ENCODE data around the gene AHDC1. TPM values are rescaled to one million over a fixed set of nuclear protein-coding genes. Genes with fewer than 3 reads are reported as not detected.
"Not testable (repeated sequence)": the region's sequence is repeated elsewhere in the genome, so short reads cannot be mapped to it uniquely, and the experiment has no call there.

The AHDC1 gene
- total RNA-seq, 1 donor from 2014 or later = 10.6 TPM

DNA sequence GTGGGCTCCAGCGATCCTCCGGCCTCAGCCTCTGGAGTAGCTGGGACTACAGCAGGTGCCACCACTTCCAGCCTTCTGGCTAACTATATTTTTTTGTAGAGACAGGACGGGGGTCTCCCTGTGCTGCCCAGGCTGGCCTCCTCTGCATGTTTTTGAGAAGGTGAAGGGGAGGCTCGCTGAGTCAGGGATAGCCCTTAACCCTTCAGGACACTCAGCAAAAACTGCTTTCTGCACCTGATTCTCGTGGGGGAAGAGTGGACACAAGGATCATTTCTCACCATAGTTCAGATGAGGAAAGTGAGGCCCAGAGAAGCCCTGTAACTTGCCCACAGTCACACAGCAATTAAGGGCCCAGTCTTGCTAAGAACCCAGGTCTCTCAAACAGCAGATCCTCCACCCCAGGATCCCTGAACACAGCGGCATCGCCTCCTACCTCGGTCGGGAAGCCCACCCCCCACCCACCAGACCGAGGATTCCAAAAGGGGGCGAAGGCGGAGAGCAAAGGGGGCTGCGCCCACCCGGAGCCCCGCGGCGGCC, 29.8 kb upstream of the AHDC1 start:
- FAIRE-seq (no peak), DNase-seq (ENCODE audit: low spot score in 2 of 2) (no peak)

DNA sequence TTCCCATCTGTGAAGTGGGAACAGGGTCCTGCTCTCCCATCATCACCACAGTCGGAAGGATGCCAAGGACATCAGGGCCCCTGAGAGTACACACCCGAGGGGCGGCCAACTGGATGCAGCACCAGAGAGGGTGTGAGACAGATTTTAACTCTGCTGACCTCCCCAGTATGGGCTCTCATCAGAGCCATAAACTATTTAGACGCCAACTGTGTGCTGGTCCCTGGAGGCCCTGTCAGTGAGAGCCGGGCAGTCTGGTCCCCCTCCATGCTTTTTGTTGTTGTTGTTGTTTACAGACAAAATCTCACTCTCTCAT, 29.3 kb upstream of the AHDC1 start:
- FAIRE-seq = no peak
- no peak for DNase-seq (ENCODE audit: low spot score in 2 of 2)

DNA sequence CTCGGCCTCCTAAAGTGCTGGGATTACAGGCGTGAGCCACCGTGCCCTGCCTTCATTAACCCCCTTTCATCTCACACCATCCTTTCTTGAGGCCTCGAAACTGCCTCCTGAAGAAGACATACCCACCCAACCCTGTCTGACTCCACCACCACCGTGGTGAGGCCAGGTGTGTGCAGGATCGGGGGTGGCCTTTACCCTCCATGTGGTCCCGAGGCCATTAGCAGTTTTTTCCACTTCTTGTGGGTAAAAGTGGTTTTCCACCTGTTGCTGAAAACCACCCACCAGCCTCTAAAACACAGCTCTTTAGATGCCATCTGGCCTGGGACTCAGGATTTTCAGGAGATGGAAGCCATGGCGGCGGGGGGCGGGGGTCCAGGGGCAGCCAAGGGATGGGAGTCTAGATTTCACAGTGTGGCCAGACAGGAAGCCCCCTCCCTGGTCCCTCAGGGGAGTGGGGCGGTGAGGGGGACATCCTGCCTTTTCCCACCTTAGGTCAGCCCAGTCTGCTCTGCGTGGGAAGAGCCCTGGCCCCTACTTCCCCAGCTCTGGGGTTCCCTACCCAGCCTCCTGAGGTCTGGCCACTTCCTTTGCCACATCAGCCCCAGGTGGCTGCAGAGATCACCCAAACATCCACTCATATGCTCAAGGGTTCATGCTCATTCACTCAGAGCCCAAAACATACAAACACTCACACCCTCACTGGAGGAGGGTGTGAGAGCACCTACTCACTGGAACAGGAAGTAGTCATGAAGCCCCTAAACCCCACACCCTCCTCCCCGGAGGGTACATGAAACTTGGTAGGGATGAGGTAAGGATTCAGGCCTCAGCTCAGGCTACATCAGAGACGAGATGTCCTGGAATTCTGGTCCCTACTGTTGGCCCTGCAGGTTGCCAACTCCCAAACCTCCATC, 28.7 kb upstream of the AHDC1 start:
- DNase-seq (ENCODE audit: low spot score in 2 of 2) = no peak
- no peak for FAIRE-seq

- DNase-seq (ENCODE audit: low spot score in 2 of 2) (no peak), FAIRE-seq (no peak)
These were observed 27.0 kb upstream of the AHDC1 start for GRCh38 chr1:27630859-27631491.

GRCh38 chr1:27628712-27629111, 24.8 kb upstream of the AHDC1 start:
- DNase-seq (ENCODE audit: low spot score in 2 of 2) (no peak), FAIRE-seq (no peak)

- DNase-seq (ENCODE audit: low spot score in 2 of 2); FAIRE-seq: not testable (repeated sequence)
These were observed 23.8 kb upstream of the AHDC1 start for GRCh38 chr1:27627733-27628132.

GRCh38 chr1:27627061-27627460, 23.1 kb upstream of the AHDC1 start:
- no peak for DNase-seq (ENCODE audit: low spot score in 2 of 2)
- no peak for FAIRE-seq

GRCh38 chr1:27626031-27626935, 22.3 kb upstream of the AHDC1 start:
- DNase-seq (ENCODE audit: low spot score in 2 of 2) = no peak

GRCh38 chr1:27624467-27625178, 20.7 kb upstream of the AHDC1 start:
- FAIRE-seq (no peak), DNase-seq (ENCODE audit: low spot score in 2 of 2) (no peak)

More at GRCh38 chr1:27626031-27626935, 22.3 kb upstream of the AHDC1 start:
- FAIRE-seq = no peak

DNA sequence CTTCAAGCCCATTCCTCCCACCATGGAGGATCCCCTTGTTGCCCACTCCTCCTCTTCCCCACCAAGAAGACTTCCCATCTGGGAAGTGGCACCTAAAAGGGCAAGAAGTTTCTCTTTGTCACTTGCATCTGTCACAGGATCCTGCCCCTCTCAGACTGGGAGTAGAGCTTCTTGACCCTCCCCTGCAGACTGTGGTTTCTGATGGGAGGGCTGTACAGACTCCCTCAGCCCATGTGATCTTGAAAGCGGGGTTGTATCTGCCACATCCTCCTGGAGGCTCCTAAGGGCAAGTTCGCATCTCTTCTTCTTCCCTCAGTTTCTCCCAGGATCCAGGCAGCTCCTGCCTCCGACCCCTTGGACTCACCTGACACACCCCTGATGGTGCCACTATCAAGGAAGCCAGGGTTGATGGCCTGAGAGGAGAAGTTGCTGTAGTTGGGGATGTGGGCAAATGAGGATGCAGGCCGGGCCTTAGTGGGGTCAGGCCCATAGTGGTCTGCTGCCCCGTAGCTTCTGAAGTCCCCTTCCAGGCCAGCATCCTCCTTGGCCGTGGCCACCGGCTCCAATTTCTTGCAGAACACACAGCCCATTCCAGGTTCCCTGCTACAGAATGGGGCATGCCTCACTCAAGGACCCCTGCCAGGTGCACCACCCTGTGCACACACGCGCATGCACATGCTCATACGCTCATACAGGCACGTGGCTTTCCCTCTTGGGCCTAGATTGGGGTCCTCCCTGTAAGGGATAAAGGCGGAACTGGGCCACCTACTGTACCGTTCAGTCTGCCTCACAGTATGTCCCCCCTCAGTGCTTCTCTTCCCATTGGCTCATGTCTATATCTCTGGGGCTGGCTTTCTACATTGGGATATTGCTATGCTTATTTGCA, 19.6 kb upstream of the AHDC1 start:
- DNase-seq (ENCODE audit: low spot score in 2 of 2) (no peak), FAIRE-seq (no peak)

DNA sequence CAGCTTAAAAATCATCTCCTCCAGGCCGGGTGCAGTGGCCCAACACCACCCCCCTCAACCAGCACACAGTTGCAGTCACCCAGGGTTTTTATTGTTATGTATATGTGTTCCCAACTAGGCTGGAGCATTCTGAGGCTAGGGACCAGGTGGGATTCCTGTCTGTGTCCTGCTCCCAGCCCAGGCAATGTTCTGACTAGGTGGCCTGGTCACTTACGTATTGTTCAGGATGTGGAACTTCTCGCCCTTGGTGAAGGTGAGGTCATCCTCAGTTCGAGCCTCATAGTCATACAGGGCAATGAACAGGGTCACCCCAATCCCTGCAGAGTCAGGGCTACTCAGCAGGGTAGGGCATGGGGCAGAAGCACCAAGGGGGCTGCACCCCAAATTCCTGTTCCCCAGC, 18.9 kb upstream of the AHDC1 start:
- FAIRE-seq (no peak), DNase-seq (ENCODE audit: low spot score in 2 of 2) (no peak)

DNA sequence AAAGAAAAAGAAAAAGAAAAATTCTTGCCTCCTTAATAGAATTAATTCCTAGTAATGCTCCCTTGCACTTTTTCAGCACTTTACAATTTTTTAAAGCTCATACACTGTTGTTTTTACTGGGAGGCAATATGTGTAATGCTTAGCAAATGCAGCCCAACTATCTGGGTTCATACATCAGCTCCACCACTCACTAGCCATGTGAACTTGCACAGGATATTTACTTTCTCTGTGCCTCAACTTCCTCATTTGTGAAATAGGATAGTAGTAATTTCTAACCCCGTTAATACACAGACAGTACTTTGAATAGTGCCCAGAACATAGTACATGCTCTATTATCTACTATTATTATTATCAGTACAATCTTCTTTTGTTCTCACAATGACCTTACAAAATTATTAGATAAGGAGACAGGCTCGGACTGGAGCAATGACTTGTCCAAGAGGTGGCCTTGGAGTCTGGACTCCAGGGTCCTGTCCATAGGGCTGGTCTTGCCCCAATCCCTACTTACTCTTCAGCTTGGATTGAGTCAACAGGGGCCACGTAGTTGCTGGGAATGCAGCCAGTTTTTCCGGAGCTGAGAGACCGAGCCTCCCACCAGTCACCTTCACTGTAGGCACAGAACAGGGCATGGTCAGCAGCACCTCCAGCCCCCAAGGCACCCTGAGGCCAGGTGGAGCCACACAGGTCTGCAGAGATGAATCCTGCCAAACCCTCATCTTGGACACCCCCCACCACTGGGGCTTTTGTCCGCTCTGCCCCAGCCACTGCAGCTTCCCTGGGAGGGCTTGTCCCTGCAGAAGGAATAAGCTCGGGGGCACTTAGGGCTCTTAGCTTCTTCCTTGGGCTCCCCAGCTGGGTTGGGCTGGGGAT, 17.3 kb upstream of the AHDC1 start:
- DNase-seq (ENCODE audit: low spot score in 2 of 2) (no peak), FAIRE-seq (no peak)

GRCh38 chr1:27619782-27620438, 16.0 kb upstream of the AHDC1 start:
- not testable (repeated sequence) for DNase-seq (ENCODE audit: low spot score in 2 of 2); FAIRE-seq

DNA sequence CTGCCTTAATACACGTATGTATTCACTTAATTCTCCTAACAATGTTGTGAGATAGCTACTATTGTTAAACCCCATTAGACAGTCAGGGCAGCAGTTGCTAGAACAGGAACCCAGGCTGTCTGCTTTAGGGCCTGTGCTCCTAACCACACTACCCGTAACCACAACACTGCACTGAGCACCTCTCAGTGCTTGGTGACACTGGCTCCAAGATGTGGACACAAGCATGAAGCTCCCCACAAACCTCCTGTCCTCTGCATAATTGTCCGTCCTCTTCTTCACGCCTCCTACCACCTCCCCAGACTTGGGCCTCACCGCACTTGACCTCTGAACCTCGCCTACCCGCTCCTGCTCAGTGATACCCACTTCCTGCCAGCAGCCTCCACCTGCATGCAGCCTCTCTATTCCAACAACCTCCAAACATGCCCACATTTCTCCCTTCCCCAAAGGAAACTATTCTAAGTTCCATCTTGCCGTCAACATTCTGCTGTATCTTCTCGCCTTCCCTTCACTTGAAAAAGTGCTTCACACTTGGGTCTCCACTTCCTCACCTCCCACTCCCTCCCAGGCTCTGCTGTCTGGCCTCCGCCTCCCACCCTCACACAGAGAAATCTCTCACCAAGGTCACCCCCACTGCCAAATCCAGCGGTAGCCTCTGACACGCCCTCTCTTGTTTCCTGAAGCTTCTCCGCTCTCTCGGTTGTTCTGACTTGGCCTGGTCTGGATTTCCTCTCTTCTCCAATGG, 14.6 kb upstream of the AHDC1 start:
- DNase-seq (ENCODE audit: low spot score in 2 of 2) (no peak), FAIRE-seq (no peak)

DNA sequence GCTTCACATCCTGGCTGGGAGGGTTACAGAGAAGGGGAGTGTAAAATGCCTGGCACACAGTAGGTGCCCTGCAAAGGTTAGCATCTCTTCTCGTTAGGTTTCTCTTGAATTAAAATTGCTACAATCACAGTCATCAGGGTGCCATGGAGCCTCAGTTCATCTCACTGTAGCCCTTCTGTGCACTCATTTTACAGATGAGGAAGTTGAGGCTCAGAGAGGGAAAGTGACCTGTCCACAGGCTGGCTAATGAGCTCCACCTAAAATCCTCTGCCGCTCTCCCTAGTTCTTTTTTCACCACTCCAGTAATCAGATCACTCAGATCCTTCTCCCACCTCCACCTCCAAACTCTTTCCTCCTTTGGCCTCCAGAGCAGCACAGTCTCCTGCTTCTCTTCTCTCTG, 13.5 kb upstream of the AHDC1 start:
- FAIRE-seq (no peak), DNase-seq (ENCODE audit: low spot score in 2 of 2) (no peak)

DNA sequence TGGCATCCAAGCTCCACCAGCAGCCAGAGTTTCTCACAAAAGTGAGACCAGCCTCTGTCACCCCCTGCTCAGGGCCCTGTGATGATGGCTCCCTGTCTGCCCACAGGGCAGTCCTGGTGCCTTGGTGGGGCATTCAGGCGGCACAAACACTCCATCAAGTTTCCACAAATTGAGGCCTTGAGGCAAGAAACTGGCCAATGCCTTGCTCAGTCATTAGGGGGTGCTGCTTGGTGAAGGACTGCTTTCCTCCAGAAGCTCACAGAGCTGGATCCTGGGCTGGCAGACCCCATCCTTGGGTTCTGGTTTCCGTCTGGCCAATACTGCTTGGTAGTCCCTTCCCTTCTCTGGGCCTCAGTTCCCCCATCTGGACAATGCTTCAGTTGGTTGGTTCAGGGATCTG, 12.5 kb upstream of the AHDC1 start:
- DNase-seq (ENCODE audit: low spot score in 2 of 2) (no peak), FAIRE-seq (no peak)

All from frontal cortex (tissue), 4 donors.